ENCODE measurements around the gene ELOVL1.

- TF ChIP-seq CTCF (IDR thresholded peaks at IDR 0.05) (no peak), EP300 (IDR thresholded peaks at IDR 0.05) (no peak)
These were observed 18.9 kb upstream of the ELOVL1 start for GRCh38 chr1:43386676-43387075.

All from gastroesophageal sphincter (tissue), 3 donors.